Peyer's patch (tissue), 4 donors: ENCODE results near the gene NHSL1. TPM values are rescaled to one million over a fixed set of nuclear protein-coding genes. Genes with fewer than 3 reads are reported as not detected.

Source experiments
- DNase-seq, 3 donors: peaks; one replicate each; pipeline ENCODE4 v3.0.0-alpha.2; 2017 to 2019
- H3K27ac ChIP-seq, 4 donors: fragments of 200-600 bp; sonication (generic); one replicate each; pipeline ENCODE4 v1.5.1; 2016 to 2019
- H3K27me3 ChIP-seq, 2 donors: fragments of 200-600 bp; sonication (generic); one replicate each; pipeline ENCODE4 v1.5.1; 2019
- H3K36me3 ChIP-seq, 3 donors: fragments of 200-600 bp; sonication (generic); one replicate each; pipeline ENCODE4 v1.5.1; 2016 to 2019
- H3K4me1 ChIP-seq, 4 donors: fragments of 200-600 bp; sonication (generic); one replicate each; pipeline ENCODE4 v1.5.1; 2016 to 2019
- H3K4me3 ChIP-seq, 4 donors: fragments of 200-600 bp; sonication (generic); 1 replicate in 3 of 4; 2 replicates in 1 of 4; pipeline ENCODE4 v1.5.1; 2016 to 2019; ENCODE audit warnings: mild to moderate bottlenecking in 1 of 4
- H3K9me3 ChIP-seq, 4 donors: fragments of 200-600 bp; sonication (generic); one replicate each; pipeline ENCODE4 v1.5.1; 2016 to 2019; ENCODE audit warnings: mild to moderate bottlenecking in 1 of 4
- POLR2A ChIP-seq, 2 donors: fragments of 450-650 bp; IDR thresholded peaks; one replicate each; pipeline ENCODE4 v1.5.1; 2017; ENCODE audit warnings: antibody characterized with exemption in 2 of 2, mild to moderate bottlenecking in 2 of 2, moderate library complexity in 2 of 2
- total RNA-seq, 4 donors: library from RNA; depleted of rRNA; stranded (reverse); fragments of >200 nt; gene quantifications; one replicate each; pipeline ENCODE4 v1.1.0, GENCODE V29; 2016
- TF ChIP-seq, protein P1 (sequence below), 6 experiments: fragments of 450-650 bp in 4 of 6; fragments of 200-600 bp in 2 of 6; sonication (generic) in 1 of 6; IDR thresholded peaks; one replicate each; pipeline ENCODE4 v1.5.1; 2017 to 2019; ENCODE audit warnings: antibody characterized with exemption in 6 of 6, mild to moderate bottlenecking in 3 of 6, moderate library complexity in 1 of 6

The NHSL1 gene
- total RNA-seq, 4 donors from 2014 or later = 48.7 to 187 (median 160) TPM

GRCh38 chr6:138489846-138490245 is 9.4 kb downstream of the NHSL1 start:
- no peaks in the 10 kb centered on the region for H3K9me3 ChIP-seq
- DNase-seq = no peak
- no peaks in the 10 kb centered on the region for H3K27me3 ChIP-seq
- H3K4me3 ChIP-seq = no peak overlapping the region
- TF ChIP-seq, protein P1, sequence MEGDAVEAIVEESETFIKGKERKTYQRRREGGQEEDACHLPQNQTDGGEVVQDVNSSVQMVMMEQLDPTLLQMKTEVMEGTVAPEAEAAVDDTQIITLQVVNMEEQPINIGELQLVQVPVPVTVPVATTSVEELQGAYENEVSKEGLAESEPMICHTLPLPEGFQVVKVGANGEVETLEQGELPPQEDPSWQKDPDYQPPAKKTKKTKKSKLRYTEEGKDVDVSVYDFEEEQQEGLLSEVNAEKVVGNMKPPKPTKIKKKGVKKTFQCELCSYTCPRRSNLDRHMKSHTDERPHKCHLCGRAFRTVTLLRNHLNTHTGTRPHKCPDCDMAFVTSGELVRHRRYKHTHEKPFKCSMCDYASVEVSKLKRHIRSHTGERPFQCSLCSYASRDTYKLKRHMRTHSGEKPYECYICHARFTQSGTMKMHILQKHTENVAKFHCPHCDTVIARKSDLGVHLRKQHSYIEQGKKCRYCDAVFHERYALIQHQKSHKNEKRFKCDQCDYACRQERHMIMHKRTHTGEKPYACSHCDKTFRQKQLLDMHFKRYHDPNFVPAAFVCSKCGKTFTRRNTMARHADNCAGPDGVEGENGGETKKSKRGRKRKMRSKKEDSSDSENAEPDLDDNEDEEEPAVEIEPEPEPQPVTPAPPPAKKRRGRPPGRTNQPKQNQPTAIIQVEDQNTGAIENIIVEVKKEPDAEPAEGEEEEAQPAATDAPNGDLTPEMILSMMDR (IDR thresholded peaks at IDR 0.05) = no peak
- no peak for TF ChIP-seq POLR2A (IDR thresholded peaks at IDR 0.05)
- peaks cover 0 to 4% (median 0%) of the 10 kb centered on the region in 3 donors for H3K36me3 ChIP-seq
- H3K4me1 ChIP-seq = peaks cover 0 to 78% (median 2%) of the 10 kb centered on the region in 4 donors
- H3K27ac ChIP-seq = peak overlapping the region in 1 of 4 donors; percentile 36

DNA sequence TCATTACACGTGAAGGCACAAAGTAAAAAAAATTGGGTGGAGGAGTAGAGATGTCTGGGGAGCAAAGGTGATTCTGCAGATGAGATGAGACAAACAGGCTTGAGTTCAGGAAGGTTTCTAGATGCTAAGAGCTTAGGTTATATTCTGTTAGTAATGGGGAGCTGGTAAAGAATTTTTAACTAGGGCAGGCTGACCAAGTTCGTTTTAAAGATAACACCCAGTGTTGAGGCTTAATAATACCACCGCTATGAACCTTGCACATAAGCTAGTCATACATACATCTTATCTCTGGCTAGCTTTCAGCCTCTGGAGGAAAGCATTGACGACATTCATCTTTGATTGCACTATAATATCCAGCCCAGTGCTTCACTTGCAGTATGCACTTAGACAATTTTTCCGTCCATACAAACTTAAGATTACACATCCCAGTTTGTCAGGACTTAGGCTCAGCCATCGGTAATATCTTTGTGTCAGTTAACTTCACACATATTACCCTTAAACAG is 12.1 kb downstream of the NHSL1 start:
- H3K4me1 ChIP-seq = peaks cover 0 to 69% (median 2%) of the 10 kb centered on the region in 4 donors
- H3K27ac ChIP-seq = peak overlapping the region in 3 of 4 donors; percentile 53 to 81 (median 66)
- H3K27me3 ChIP-seq = no peaks in the 10 kb centered on the region
- TF ChIP-seq, protein P1 (IDR thresholded peaks at IDR 0.05) = no peak
- no peak for TF ChIP-seq POLR2A (IDR thresholded peaks at IDR 0.05)
- no peaks in the 10 kb centered on the region for H3K36me3 ChIP-seq
- no peak for DNase-seq
- no peaks in the 10 kb centered on the region for H3K9me3 ChIP-seq
- no peak overlapping the region for H3K4me3 ChIP-seq

GRCh38 chr6:138486249-138487101 is 12.8 kb downstream of the NHSL1 start:
- no peak for TF ChIP-seq POLR2A (IDR thresholded peaks at IDR 0.05)
- TF ChIP-seq, protein P1 (IDR thresholded peaks at IDR 0.05) = no peak
- Histone ChIP-seq H3K27ac (peak overlapping the region in 3 of 4 donors; percentile 53 to 81 (median 66)), H3K36me3 (no peaks in the 10 kb centered on the region), H3K4me3 (peak overlapping the region in 1 of 4 donors; percentile 4), H3K4me1 (peaks cover 0 to 63% (median 2%) of the 10 kb centered on the region in 4 donors), H3K27me3 (no peaks in the 10 kb centered on the region), H3K9me3 (no peaks in the 10 kb centered on the region)
- DNase-seq = peak in 1 of 3 donors; percentile 50

- Histone ChIP-seq H3K27me3 (no peaks in the 10 kb centered on the region), H3K4me3 (peak overlapping the region in 1 of 4 donors; percentile 3), H3K36me3 (no peaks in the 10 kb centered on the region), H3K4me1 (peaks cover 0 to 57% (median 2%) of the 10 kb centered on the region in 4 donors), H3K9me3 (no peaks in the 10 kb centered on the region), H3K27ac (peak overlapping the region in 3 of 4 donors; percentile 53 to 81 (median 66))
- no peak for TF ChIP-seq POLR2A (IDR thresholded peaks at IDR 0.05)
- TF ChIP-seq, protein P1 (IDR thresholded peaks at IDR 0.05) = no peak
- no peak for DNase-seq
Measured at GRCh38 chr6:138485586-138486248, 13.6 kb downstream of the NHSL1 start.

- Histone ChIP-seq H3K27me3 (no peaks in the 10 kb centered on the region), H3K4me3 (peak overlapping the region in 1 of 4 donors; percentile 3), H3K4me1 (peaks cover 0 to 55% (median 2%) of the 10 kb centered on the region in 4 donors), H3K27ac (peak overlapping the region in 3 of 4 donors; percentile 33 to 66 (median 53)), H3K9me3 (no peaks in the 10 kb centered on the region), H3K36me3 (no peaks in the 10 kb centered on the region)
- no peak for DNase-seq
- TF ChIP-seq, protein P1 (IDR thresholded peaks at IDR 0.05) = no peak
- TF ChIP-seq POLR2A (IDR thresholded peaks at IDR 0.05) = no peak
Measured at GRCh38 chr6:138485005-138485545, 14.2 kb downstream of the NHSL1 start.
